Erythroblast (primary cell): ENCODE data around the gene KCNK18.

Experiments used
- GATA1 ChIP-seq: IDR thresholded peaks from 2 replicates; pipeline ENCODE4 v1.6.1; 2011; ENCODE audit warnings: low read depth, mild to moderate bottlenecking, control low read depth, low read length, moderate library complexity
- POLR2A ChIP-seq: IDR thresholded peaks from 2 replicates; pipeline ENCODE4 v1.6.1; 2011; ENCODE audit warnings: mild to moderate bottlenecking, low read length

GRCh38 chr10:117257721-117258120 lies 60.4 kb downstream of the KCNK18 start:
- TF ChIP-seq POLR2A, result no peak
- no peak for TF ChIP-seq GATA1
